ENCODE measurements around the gene PSMD5. TPM values are rescaled to one million over a fixed set of nuclear protein-coding genes. Genes with fewer than 3 reads are reported as not detected.

Gene PSMD5
- total and polyA plus RNA-seq, 9 of the 15 experiments (the other 6 are each of a cell fraction or from before 2014, with no cell fraction given) = 46.4 to 148 (median 76.3) TPM

GRCh38 chr9:120860083-120860482, 17.4 kb upstream of the PSMD5 start (continued):
- TF ChIP-seq CXXC5 (CRISPR knock-in tag; IDR thresholded peaks at IDR 0.05) = no peak
- no peak for TF ChIP-seq ATF4 (CRISPR knock-in tag; IDR thresholded peaks at IDR 0.05)
- TF ChIP-seq KAT8 (IDR thresholded peaks at IDR 0.05; ENCODE audit: low read depth) = no peak

- no peaks in the 10 kb centered on the region for H4K20me1 ChIP-seq (replicated peaks; ENCODE audit: control insufficient read depth, insufficient read depth, low read length)
- ATAC-seq (no peak), DNase-seq (ENCODE audit: extremely low read depth in 1 of 4, low spot score in 3 of 4) (no peak), FAIRE-seq (no peak)
- CTCF ChIA-PET (ENCODE audit: low intra/inter-chr PET ratio) = no interaction called here
- in situ Hi-C loops (cut with MboI) = no loop called here
- H3K9ac ChIP-seq (ENCODE audit: insufficient read depth in 1 of 2, low read depth in 2 of 2, low read length in 2 of 2) = peak overlapping the region in 1 of 2 experiments; percentile 1; a peak in 1 of 4 replicates
- H3K27ac ChIP-seq (ENCODE audit: extremely low read depth, low read depth, low read length) = no peak overlapping the region
- POLR2A ChIA-PET = interaction anchor here (0.7 to 5.7 kb wide), 8 partner anchors 9 to 24 kb away, joined by 3 to 55 read pairs (median 7); partner anchors contain the start of gene PSMD5
- H3K4me1 ChIP-seq (replicated peaks in 1 of 2; ENCODE audit: control insufficient read depth in 2 of 2, insufficient read depth in 2 of 2, low read length in 2 of 2) = peaks cover 0 to 7% of the 10 kb centered on the region in 2 experiments; a peak in 1 of 5 replicates
- TF ChIP-seq ZNF717 (CRISPR knock-in tag; IDR thresholded peaks at IDR 0.05) = no peak
- TF ChIP-seq MEF2D (tag; conservative IDR thresholded peaks at IDR 0.05; ENCODE audit: low read depth) = no peak
- TF ChIP-seq SMARCC2 (IDR thresholded peaks at IDR 0.05; ENCODE audit: low read depth) = no peak
- TF ChIP-seq ZNF316 (IDR thresholded peaks at IDR 0.05) = no peak
- no peak for TF ChIP-seq SMARCB1 (IDR thresholded peaks at IDR 0.05; ENCODE audit: insufficient read length, low read depth)
- TF ChIP-seq NR2F6 (CRISPR knock-in tag; IDR thresholded peaks at IDR 0.05) = no peak
- TF ChIP-seq COPS2 (conservative IDR thresholded peaks at IDR 0.05) = no peak
- TF ChIP-seq RBM25 (IDR thresholded peaks at IDR 0.05; ENCODE audit: low read depth, low read length, severe bottlenecking) = no peak
- no peak for TF ChIP-seq ELF4 (CRISPR knock-in tag; IDR thresholded peaks at IDR 0.05)
- no peak for TF ChIP-seq ZNF232 (CRISPR knock-in tag; IDR thresholded peaks at IDR 0.05)
- TF ChIP-seq ZNF408 (CRISPR knock-in tag; IDR thresholded peaks at IDR 0.05; ENCODE audit: low read depth) = no peak
- H2AFZ ChIP-seq (ENCODE audit: low read depth, low read length) = no peak overlapping the region
- H3K4me2 ChIP-seq (ENCODE audit: insufficient read depth, low read length) = no peak overlapping the region
- H3K9me1 ChIP-seq (ENCODE audit: control insufficient read depth, insufficient read depth, low read length) = peaks cover 5% of the 10 kb centered on the region
- 84% methylated on average over 6 of the region's 6 CpGs for WGBS (ENCODE audit: insufficient coverage, low coverage, missing lambda C conversion rate)
- intact Hi-C loops (cut with micrococcal nuclease) = no loop called here
- H3K27me3 ChIP-seq (ENCODE audit: control insufficient read depth in 2 of 2, insufficient read depth in 2 of 2, low read length in 2 of 2) = no peaks in the 10 kb centered on the region
- no peak overlapping the region for H3K4me3 ChIP-seq
- H3K79me2 ChIP-seq (ENCODE audit: control insufficient read depth, insufficient read depth, low read length) = no peaks in the 10 kb centered on the region
- H3K36me3 ChIP-seq (ENCODE audit: control insufficient read depth, insufficient read depth, low read length) = peaks cover 98% of the 10 kb centered on the region
- no peaks in the 10 kb centered on the region for H3K9me3 ChIP-seq (replicated peaks; ENCODE audit: control insufficient read depth, insufficient read depth, low read depth, low read length)
- no TSS peak for BruUV-seq (replicated peaks)
Measured at GRCh38 chr9:120859361-120859760, 16.6 kb upstream of the PSMD5 start.
